IMR-90 (cell line): ENCODE measurements around the gene PDLIM1. TPM values are rescaled to one million over a fixed set of nuclear protein-coding genes. Genes with fewer than 3 reads are reported as not detected.

Experiments
- ATAC-seq: fragments of 200-7000 bp; cut with Tn5 transposase; 2 replicates; pipeline ENCODE4 v1.9.1; 2020; ENCODE audit warnings: low read depth, mild to moderate bottlenecking, moderate library complexity
- BruUV-seq: library from RNA; stranded (reverse); fragments of 400-500 nt; replicated peaks from 2 replicates; lab custom pipeline; 2021; lab: Mats Ljungman, UMichigan
- CTCF ChIA-PET: fragments of 300-600 bp; formaldehyde crosslinking; extraction: SDS; loops from one replicate; lab custom pipeline; 2021; ENCODE audit warnings: antibody characterized with exemption; lab: Yijun Ruan, JAX
- POLR2A ChIA-PET: fragments of 300-600 bp; sonication (Branson Sonifier 250); formaldehyde crosslinking; loops from one replicate; lab custom pipeline; 2022; ENCODE audit warnings: antibody characterized with exemption; ENCODE audit not compliant: unreplicated experiment; lab: Charles Lee
- DNase-seq: peaks from one replicate; pipeline ENCODE4 v3.0.0; 2013
- H2AFZ ChIP-seq: replicated peaks from 2 replicates; pipeline ENCODE3; 2013; ENCODE audit warnings: low read length, mild to moderate bottlenecking; ENCODE audit not compliant: poor library complexity
- H2AK5ac ChIP-seq: 2 replicates; pipeline ENCODE4 v1.6.1; 2013; ENCODE audit warnings: low read depth, low read length, inconsistent platforms
- H2AK9ac ChIP-seq: replicated peaks from 2 replicates; pipeline ENCODE3; 2013; ENCODE audit warnings: mild to moderate bottlenecking, low read depth, low read length, moderate library complexity; ENCODE audit not compliant: poor library complexity
- H2BK120ac ChIP-seq: 2 replicates; pipeline ENCODE4 v1.6.1; 2013; ENCODE audit warnings: low read depth, low read length, inconsistent platforms
- H2BK15ac ChIP-seq: 3 replicates; pipeline ENCODE4 v1.6.1; 2013; ENCODE audit warnings: low read depth, low read length, inconsistent platforms
- H2BK20ac ChIP-seq: 2 replicates; pipeline ENCODE4 v1.6.1; 2013; ENCODE audit warnings: low read depth, mild to moderate bottlenecking, inconsistent platforms, low read length, moderate library complexity
- H2BK5ac ChIP-seq: 2 replicates; pipeline ENCODE4 v1.6.1; 2013; ENCODE audit warnings: mild to moderate bottlenecking, low read depth, low read length, inconsistent platforms; ENCODE audit not compliant: poor library complexity, severe bottlenecking
- H3K14ac ChIP-seq: replicated peaks from 2 replicates; pipeline ENCODE4 v1.6.1; 2013; ENCODE audit warnings: low read depth, low read length, inconsistent platforms
- H3K18ac ChIP-seq: 2 replicates; pipeline ENCODE4 v1.6.1; 2013; ENCODE audit warnings: low read depth, low read length, control low read depth
- H3K23ac ChIP-seq: 2 replicates; pipeline ENCODE4 v1.6.1; 2013; ENCODE audit warnings: low read depth, low read length, inconsistent platforms
- H3K27ac ChIP-seq: 2 replicates; pipeline ENCODE4 v1.5.1; 2013; ENCODE audit warnings: mild to moderate bottlenecking, control low read depth, low read length; ENCODE audit not compliant: insufficient read depth
- H3K27me3 ChIP-seq: 2 replicates; pipeline ENCODE4 v1.6.1; 2013; ENCODE audit warnings: low read length; ENCODE audit not compliant: control insufficient read depth, insufficient read depth
- H3K36me3 ChIP-seq: 2 replicates; pipeline ENCODE4 v1.6.1; 2013; ENCODE audit warnings: low read length, mixed read lengths; ENCODE audit not compliant: control insufficient read depth, insufficient read depth
- H3K4ac ChIP-seq: 2 replicates; pipeline ENCODE4 v1.6.1; 2013; ENCODE audit warnings: low read depth, low read length, inconsistent platforms
- H3K4me1 ChIP-seq: 2 replicates; pipeline ENCODE4 v1.6.1; 2013; ENCODE audit warnings: low read length, mixed read lengths; ENCODE audit not compliant: control insufficient read depth, insufficient read depth
- H3K4me2 ChIP-seq: 2 replicates; pipeline ENCODE4 v1.6.1; 2013; ENCODE audit warnings: low read depth, mild to moderate bottlenecking, control low read depth, low read length, moderate library complexity
- H3K4me3 ChIP-seq: 2 replicates; pipeline ENCODE4 v1.5.1; 2013; ENCODE audit warnings: low read depth, mild to moderate bottlenecking, control low read depth, low read length, moderate library complexity; ENCODE audit not compliant: insufficient read depth
- H3K56ac ChIP-seq: 2 replicates; pipeline ENCODE4 v1.6.1; 2013; ENCODE audit warnings: low read length, inconsistent platforms; ENCODE audit not compliant: insufficient read depth; ENCODE audit errors: extremely low read depth
- H3K79me1 ChIP-seq, 2 experiments: 2 replicates each; pipeline ENCODE4 v1.6.1; 2013; ENCODE audit warnings: low read length in 2 of 2, inconsistent platforms in 1 of 2, low read depth in 1 of 2
- H3K9ac ChIP-seq: 2 replicates; pipeline ENCODE4 v1.6.1; 2013; ENCODE audit warnings: low read depth, low read length, control low read depth
- H3K9me1 ChIP-seq: 2 replicates; pipeline ENCODE4 v1.6.1; 2013; ENCODE audit warnings: low read length, inconsistent platforms; ENCODE audit not compliant: insufficient read depth
- H3K9me3 ChIP-seq: 2 replicates; pipeline ENCODE4 v1.6.1; 2013; ENCODE audit warnings: low read length; ENCODE audit not compliant: control insufficient read depth, insufficient read depth
- H4K20me1 ChIP-seq: 2 replicates; pipeline ENCODE4 v1.6.1; 2013; ENCODE audit warnings: low read length, inconsistent platforms; ENCODE audit not compliant: insufficient read depth
- H4K5ac ChIP-seq: 2 replicates; pipeline ENCODE4 v1.6.1; 2013; ENCODE audit warnings: mild to moderate bottlenecking, low read depth, low read length, control low read depth
- H4K8ac ChIP-seq, 2 experiments: 2 replicates each; pipeline ENCODE4 v1.6.1; 2013; ENCODE audit warnings: low read depth in 2 of 2, low read length in 2 of 2, control low read depth in 1 of 2, inconsistent platforms in 1 of 2
- H4K91ac ChIP-seq: 2 replicates; pipeline ENCODE4 v1.6.1; 2013; ENCODE audit warnings: low read depth, low read length, inconsistent platforms; ENCODE audit not compliant: insufficient read depth
- BHLHE40 ChIP-seq: fragments of 150-350 bp; IDR thresholded peaks from 2 replicates; pipeline ENCODE4 v1.6.1; 2016; ENCODE audit warnings: mild to moderate bottlenecking, low read depth, low read length
- POLR2A ChIP-seq: IDR thresholded peaks from 2 replicates; pipeline ENCODE4 v1.6.1; 2012; ENCODE audit warnings: mild to moderate bottlenecking, low read depth, low read length
- RAD21 ChIP-seq: IDR thresholded peaks from 2 replicates; pipeline ENCODE4 v1.6.1; 2012; ENCODE audit warnings: low read length, improper control_type of control experiment
- SMC3 ChIP-seq: fragments of 150-350 bp; IDR thresholded peaks from 2 replicates; pipeline ENCODE4 v1.6.1; 2016; ENCODE audit warnings: low read depth, mild to moderate bottlenecking, antibody characterized with exemption, low read length, moderate library complexity
- WGBS, 2 experiments: methylation state at CpG; one replicate each; pipeline versions ENCODE4 v1.1.5 to v1.1.7; 2013; ENCODE audit warnings: missing lambda C conversion rate in 2 of 2; ENCODE audit not compliant: insufficient read length in 1 of 2; ENCODE audit errors: extremely low coverage in 2 of 2; 5-methylcytosine and 5-hydroxymethylcytosine counted together
- dilution Hi-C: fragments of 300-500 bp; cut with HindIII; formaldehyde crosslinking; loops from one replicate; pipeline ENCODE4 v1.14.3; 2018; ENCODE audit warnings: low sequenced_read_pairs; ENCODE audit not compliant: unreplicated experiment
- in situ Hi-C: fragments of 300-500 bp; cut with MboI; formaldehyde crosslinking; loops from 3 replicates; pipeline ENCODE4 v1.14.3; 2019; ENCODE audit warnings: low sequenced_read_pairs, inconsistent platforms, mixed read lengths
- intact Hi-C: fragments of 100-400 bp; cut with micrococcal nuclease; formaldehyde crosslinking; loops from 2 replicates; pipeline ENCODE4 v1.10.0; 2022
- polyA plus RNA-seq, 3 experiments: library from polyadenylated mRNA; depleted of rRNA; stranded (reverse); fragments of >200 nt; gene quantifications; 2 replicates each; pipeline ENCODE4 v1.2.3, GENCODE V29; 2012; ENCODE audit warnings: low replicate concordance in 1 of 3
- total RNA-seq: library from RNA; depleted of rRNA; stranded (reverse); fragments of >200 nt; gene quantifications from 2 replicates; pipeline ENCODE4 v1.2.3, GENCODE V29; 2012
- TF ChIP-seq, protein P1 (sequence below): conservative IDR thresholded peaks from 2 replicates; pipeline ENCODE4 v1.5.1; 2012; ENCODE audit warnings: mild to moderate bottlenecking, low read depth, low read length, improper control_type of control experiment
- TF ChIP-seq, protein P2 (sequence below): fragments of 150-350 bp; IDR thresholded peaks from 2 replicates; pipeline ENCODE4 v1.6.1; 2017; ENCODE audit warnings: mild to moderate bottlenecking, antibody characterized with exemption, low read length, low read depth

The PDLIM1 gene
- total and polyA plus RNA-seq, 2 of the 4 experiments (the other 2 are of a cell fraction) = 30.1 to 187 TPM

DNA sequence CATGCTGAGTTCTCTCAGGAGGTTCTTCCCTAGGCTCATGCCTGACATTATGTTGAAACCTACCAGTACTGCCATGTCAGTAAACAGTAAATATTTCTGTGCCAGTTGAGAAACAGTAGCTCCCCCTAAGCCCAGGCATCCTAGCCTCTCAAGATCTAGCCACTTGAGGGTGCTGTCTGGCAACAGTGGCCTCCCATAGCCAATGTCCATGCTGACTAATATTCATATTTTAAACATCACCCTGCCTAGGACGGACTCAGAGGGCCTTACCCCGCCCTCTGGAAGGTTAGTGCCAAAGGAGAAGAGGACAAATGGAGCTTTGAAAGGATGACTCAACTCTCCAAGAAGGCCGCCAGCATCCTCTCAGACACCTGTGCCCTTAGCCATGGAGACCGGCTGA, 89.1 kb downstream of the PDLIM1 start:
- Histone ChIP-seq H3K27ac (no peak overlapping the region), H3K4ac (no peak overlapping the region), H2BK5ac (no peak overlapping the region), H3K9me1 (no peaks in the 10 kb centered on the region; the same call in 1 of the 2 replicates), H3K23ac (no peak overlapping the region), H2BK20ac (no peak overlapping the region), H3K4me2 (no peak overlapping the region), H2AK5ac (no peak overlapping the region; the same call in 1 of the 2 replicates), H4K91ac (no peak overlapping the region), H2AK9ac (peak overlapping the region; percentile 68), H4K20me1 (no peaks in the 10 kb centered on the region), H2AFZ (peak overlapping the region; percentile 23), H4K8ac (no peak overlapping the region), H3K9ac (no peak overlapping the region), H4K5ac (no peak overlapping the region), H3K4me3 (no peak overlapping the region), H3K18ac (no peak overlapping the region), H3K56ac (no peak overlapping the region), H3K36me3 (no peaks in the 10 kb centered on the region), H2BK15ac (no peak overlapping the region), H3K14ac (no peak overlapping the region), H3K9me3 (no peaks in the 10 kb centered on the region), H3K27me3 (no peaks in the 10 kb centered on the region), H2BK120ac (no peak overlapping the region), H3K4me1 (no peaks in the 10 kb centered on the region), H3K79me1 (no peaks in the 10 kb centered on the region)
- POLR2A ChIA-PET = no interaction called here
- dilution Hi-C loops = no loop called here
- no CpG with 5 or more reads among the region's 4 CpGs for WGBS, 2 experiments
- in situ Hi-C loops = no loop called here
- BruUV-seq = no TSS peak
- DNase-seq (peak; percentile 59), ATAC-seq (peak; percentile 92)
- intact Hi-C loops = loop anchor here (1.0 kb wide), 1 partner anchor 42 kb away; no protein-coding TSS in a partner anchor
- CTCF ChIA-PET = interaction anchor here (0.6 to 1.6 kb wide), 8 partner anchors 20 to 525 kb away, joined by 3 to 15 read pairs (median 3); no protein-coding TSS in a partner anchor
- TF ChIP-seq RAD21 (peak; percentile 80), BHLHE40 (no peak), SMC3 (peak; percentile 66), POLR2A (no peak)
- TF ChIP-seq, protein P1, sequence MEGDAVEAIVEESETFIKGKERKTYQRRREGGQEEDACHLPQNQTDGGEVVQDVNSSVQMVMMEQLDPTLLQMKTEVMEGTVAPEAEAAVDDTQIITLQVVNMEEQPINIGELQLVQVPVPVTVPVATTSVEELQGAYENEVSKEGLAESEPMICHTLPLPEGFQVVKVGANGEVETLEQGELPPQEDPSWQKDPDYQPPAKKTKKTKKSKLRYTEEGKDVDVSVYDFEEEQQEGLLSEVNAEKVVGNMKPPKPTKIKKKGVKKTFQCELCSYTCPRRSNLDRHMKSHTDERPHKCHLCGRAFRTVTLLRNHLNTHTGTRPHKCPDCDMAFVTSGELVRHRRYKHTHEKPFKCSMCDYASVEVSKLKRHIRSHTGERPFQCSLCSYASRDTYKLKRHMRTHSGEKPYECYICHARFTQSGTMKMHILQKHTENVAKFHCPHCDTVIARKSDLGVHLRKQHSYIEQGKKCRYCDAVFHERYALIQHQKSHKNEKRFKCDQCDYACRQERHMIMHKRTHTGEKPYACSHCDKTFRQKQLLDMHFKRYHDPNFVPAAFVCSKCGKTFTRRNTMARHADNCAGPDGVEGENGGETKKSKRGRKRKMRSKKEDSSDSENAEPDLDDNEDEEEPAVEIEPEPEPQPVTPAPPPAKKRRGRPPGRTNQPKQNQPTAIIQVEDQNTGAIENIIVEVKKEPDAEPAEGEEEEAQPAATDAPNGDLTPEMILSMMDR = peak; percentile 70
- TF ChIP-seq, protein P2, sequence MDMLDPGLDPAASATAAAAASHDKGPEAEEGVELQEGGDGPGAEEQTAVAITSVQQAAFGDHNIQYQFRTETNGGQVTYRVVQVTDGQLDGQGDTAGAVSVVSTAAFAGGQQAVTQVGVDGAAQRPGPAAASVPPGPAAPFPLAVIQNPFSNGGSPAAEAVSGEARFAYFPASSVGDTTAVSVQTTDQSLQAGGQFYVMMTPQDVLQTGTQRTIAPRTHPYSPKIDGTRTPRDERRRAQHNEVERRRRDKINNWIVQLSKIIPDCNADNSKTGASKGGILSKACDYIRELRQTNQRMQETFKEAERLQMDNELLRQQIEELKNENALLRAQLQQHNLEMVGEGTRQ = no peak
